GM23248 (cell line): Measurements from ENCODE around the gene PANK4.

Experiments used
- EZH2 ChIP-seq: fragments of 200-600 bp; sonication (generic); IDR thresholded peaks from 2 replicates; pipeline ENCODE4 v1.6.1; 2018; ENCODE audit warnings: antibody characterized with exemption, mild to moderate bottlenecking; ENCODE audit not compliant: insufficient read depth, poor library complexity, severe bottlenecking
- EZH2phosphoT487 ChIP-seq: fragments of 200-600 bp; sonication (generic); IDR thresholded peaks from 2 replicates; pipeline ENCODE4 v1.6.1; 2018; ENCODE audit warnings: antibody characterized with exemption, moderate library complexity, mild to moderate bottlenecking, low read depth; ENCODE audit not compliant: insufficient read depth

GRCh38 chr1:2501820-2502119, 24.6 kb downstream of the PANK4 start:
- no peak for TF ChIP-seq EZH2
- no peak for TF ChIP-seq EZH2phosphoT487
